Vagina (tissue), 2 donors: ENCODE data around the gene STIM1.

Experiments used
- POLR2A ChIP-seq, 2 donors: fragments of 450-650 bp; IDR thresholded peaks; one replicate each; pipeline ENCODE4 v1.6.1; 2017; ENCODE audit warnings: antibody characterized with exemption in 2 of 2, mild to moderate bottlenecking in 2 of 2, moderate library complexity in 2 of 2
- POLR2AphosphoS5 ChIP-seq, 2 donors: sonication (generic); formaldehyde crosslinking; IDR thresholded peaks; one replicate each; pipeline ENCODE4 v1.9.0; 2017; ENCODE audit warnings: antibody characterized with exemption in 2 of 2, mild to moderate bottlenecking in 2 of 2, low read depth in 1 of 2; ENCODE audit not compliant: insufficient read depth in 1 of 2
- TF ChIP-seq, protein P1 (sequence below), 3 experiments: fragments of 450-650 bp in 2 of 3; fragments of 200-600 bp in 1 of 3; sonication (generic) in 1 of 3; IDR thresholded peaks; one replicate each; pipeline ENCODE4 v1.5.1; 2017 to 2019; ENCODE audit warnings: antibody characterized with exemption in 3 of 3, mild to moderate bottlenecking in 2 of 3, moderate library complexity in 2 of 3

DNA sequence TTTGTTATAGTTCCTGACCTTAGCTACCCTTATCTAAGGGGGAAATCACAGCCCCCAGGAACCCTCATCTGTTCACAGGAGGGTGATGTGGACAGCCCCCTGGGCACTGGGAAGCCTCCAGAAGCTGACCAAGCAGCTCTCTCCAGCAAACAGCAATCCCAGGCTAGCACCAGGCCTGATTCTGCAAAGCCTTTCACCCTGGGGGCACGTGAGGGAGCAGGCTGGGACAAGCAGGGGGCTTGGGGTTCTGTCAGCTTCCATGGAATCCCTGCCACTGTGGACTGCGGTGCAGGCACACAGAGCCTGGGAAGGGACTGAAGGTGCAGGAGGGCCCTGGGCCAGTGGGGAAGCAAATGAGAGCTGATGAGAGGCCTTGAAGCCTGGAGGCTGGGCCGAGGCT is 45.0 kb upstream of the STIM1 start:
- TF ChIP-seq POLR2AphosphoS5 (IDR thresholded peaks at IDR 0.05; ENCODE audit: insufficient read depth in 1 of 2, low read depth in 1 of 2): no peak
- TF ChIP-seq, protein P1, sequence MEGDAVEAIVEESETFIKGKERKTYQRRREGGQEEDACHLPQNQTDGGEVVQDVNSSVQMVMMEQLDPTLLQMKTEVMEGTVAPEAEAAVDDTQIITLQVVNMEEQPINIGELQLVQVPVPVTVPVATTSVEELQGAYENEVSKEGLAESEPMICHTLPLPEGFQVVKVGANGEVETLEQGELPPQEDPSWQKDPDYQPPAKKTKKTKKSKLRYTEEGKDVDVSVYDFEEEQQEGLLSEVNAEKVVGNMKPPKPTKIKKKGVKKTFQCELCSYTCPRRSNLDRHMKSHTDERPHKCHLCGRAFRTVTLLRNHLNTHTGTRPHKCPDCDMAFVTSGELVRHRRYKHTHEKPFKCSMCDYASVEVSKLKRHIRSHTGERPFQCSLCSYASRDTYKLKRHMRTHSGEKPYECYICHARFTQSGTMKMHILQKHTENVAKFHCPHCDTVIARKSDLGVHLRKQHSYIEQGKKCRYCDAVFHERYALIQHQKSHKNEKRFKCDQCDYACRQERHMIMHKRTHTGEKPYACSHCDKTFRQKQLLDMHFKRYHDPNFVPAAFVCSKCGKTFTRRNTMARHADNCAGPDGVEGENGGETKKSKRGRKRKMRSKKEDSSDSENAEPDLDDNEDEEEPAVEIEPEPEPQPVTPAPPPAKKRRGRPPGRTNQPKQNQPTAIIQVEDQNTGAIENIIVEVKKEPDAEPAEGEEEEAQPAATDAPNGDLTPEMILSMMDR (IDR thresholded peaks at IDR 0.05): no peak
- no peak for TF ChIP-seq POLR2A (IDR thresholded peaks at IDR 0.05)
